Measurements from ENCODE around the gene ASPA. TPM values are rescaled to one million over a fixed set of nuclear protein-coding genes. Genes with fewer than 3 reads are reported as not detected.
A peak's percentile ranks its signal among the peaks of the same experiment; 100 is the strongest.
"Not testable (repeated sequence)": the region's sequence is repeated elsewhere in the genome, so short reads cannot be mapped to it uniquely, and the experiment has no call there.

Gene ASPA
- total RNA-seq, 4 donors from 2014 or later, result 7.8 to 19.2 (median 15.4) TPM

- no peak overlapping the region for H3K4me3 ChIP-seq
- DNase-seq (ENCODE audit: low spot score in 2 of 2), result no peak
These were observed 36.2 kb downstream of the ASPA start for GRCh38 chr17:3511852-3512504.

GRCh38 chr17:3512505-3513171, 36.8 kb downstream of the ASPA start:
- Histone ChIP-seq H3K36me3 (peaks cover 0 to 26% (median 0%) of the 10 kb centered on the region in 3 donors), H3K27ac (peak overlapping the region; percentile 78 to 93 (median 88)), H3K27me3 (no peaks in the 10 kb centered on the region), H3K9me3 (no peaks in the 10 kb centered on the region), H3K4me1 (peaks cover 0 to 35% (median 18%) of the 10 kb centered on the region in 4 donors), H3K4me3 (peak overlapping the region in 2 of 4 donors; percentile 7 to 8)
- TF ChIP-seq POLR2A (IDR thresholded peaks at IDR 0.05), result peak in 1 of 2 donors; percentile 26
- TF ChIP-seq CTCF (IDR thresholded peaks at IDR 0.05), result no peak
- TF ChIP-seq EP300 (IDR thresholded peaks at IDR 0.05), result peak; percentile 28 to 87
- DNase-seq (ENCODE audit: low spot score in 2 of 2), result peak; percentile 66 to 78
- 22 to 31% methylated on average over 20 of the region's 20 CpGs for WGBS, 2 donors

More at GRCh38 chr17:3511852-3512504, 36.2 kb downstream of the ASPA start:
- H3K27me3 ChIP-seq, result no peaks in the 10 kb centered on the region
- peaks cover 0 to 35% (median 18%) of the 10 kb centered on the region in 4 donors for H3K4me1 ChIP-seq
- peaks cover 0 to 26% (median 0%) of the 10 kb centered on the region in 3 donors for H3K36me3 ChIP-seq
- WGBS, 2 donors, result 56 to 58% methylated on average over 7 of the region's 8 CpGs
- H3K27ac ChIP-seq, result peak overlapping the region; percentile 78 to 93 (median 88)
- TF ChIP-seq EP300 (IDR thresholded peaks at IDR 0.05), result no peak
- no peak for TF ChIP-seq CTCF (IDR thresholded peaks at IDR 0.05)
- TF ChIP-seq POLR2A (IDR thresholded peaks at IDR 0.05), result no peak
- H3K9me3 ChIP-seq, result no peaks in the 10 kb centered on the region

- H3K9me3 ChIP-seq, result no peaks in the 10 kb centered on the region
- peaks cover 0 to 35% (median 18%) of the 10 kb centered on the region in 4 donors for H3K4me1 ChIP-seq
- no peak for DNase-seq (ENCODE audit: low spot score in 2 of 2)
- no peaks in the 10 kb centered on the region for H3K27me3 ChIP-seq
- H3K4me3 ChIP-seq, result peak overlapping the region in 2 of 4 donors; percentile 7 to 8
- H3K36me3 ChIP-seq, result peaks cover 0 to 32% (median 0%) of the 10 kb centered on the region in 3 donors
- peak overlapping the region; percentile 78 to 93 (median 88) for H3K27ac ChIP-seq
- WGBS, 2 donors, result 63 to 66% methylated on average over 23 of the region's 23 CpGs
- TF ChIP-seq POLR2A (IDR thresholded peaks at IDR 0.05), result no peak
- TF ChIP-seq CTCF (IDR thresholded peaks at IDR 0.05), result no peak
- no peak for TF ChIP-seq EP300 (IDR thresholded peaks at IDR 0.05)
These were observed 37.7 kb downstream of the ASPA start for GRCh38 chr17:3513305-3514035.

GRCh38 chr17:3514167-3514566, 38.4 kb downstream of the ASPA start:
- Histone ChIP-seq H3K27ac (peak overlapping the region in 3 of 4 donors; percentile 86 to 93 (median 89)), H3K36me3 (peaks cover 0 to 38% (median 0%) of the 10 kb centered on the region in 3 donors), H3K4me1 (peaks cover 0 to 35% (median 18%) of the 10 kb centered on the region in 4 donors)
- not testable (repeated sequence) for H3K27me3 ChIP-seq; H3K9me3 ChIP-seq; H3K4me3 ChIP-seq; DNase-seq (ENCODE audit: low spot score in 2 of 2)
- 91 to 93% methylated on average over 11 of the region's 11 CpGs for WGBS, 2 donors

GRCh38 chr17:3514873-3515272, 39.1 kb downstream of the ASPA start:
- Histone ChIP-seq H3K4me1 (peaks cover 0 to 35% (median 18%) of the 10 kb centered on the region in 4 donors), H3K36me3 (peaks cover 0 to 40% (median 0%) of the 10 kb centered on the region in 3 donors), H3K27me3 (no peaks in the 10 kb centered on the region), H3K27ac (peak overlapping the region in 3 of 4 donors; percentile 86 to 93 (median 89)), H3K4me3 (no peak overlapping the region), H3K9me3 (no peaks in the 10 kb centered on the region)
- DNase-seq (ENCODE audit: low spot score in 2 of 2), result no peak
- TF ChIP-seq POLR2A (IDR thresholded peaks at IDR 0.05) (no peak), CTCF (IDR thresholded peaks at IDR 0.05) (no peak), EP300 (IDR thresholded peaks at IDR 0.05) (no peak)
- 66 to 86% methylated on average over 9 of the region's 9 CpGs for WGBS, 2 donors

GRCh38 chr17:3519472-3519871, 43.7 kb downstream of the ASPA start:
- H3K4me1 ChIP-seq; H3K4me3 ChIP-seq; H3K27ac ChIP-seq; H3K27me3 ChIP-seq; DNase-seq (ENCODE audit: low spot score in 2 of 2); H3K9me3 ChIP-seq: not testable (repeated sequence)
- peaks cover 0 to 53% (median 0%) of the 10 kb centered on the region in 3 donors for H3K36me3 ChIP-seq
- WGBS, 2 donors, result 85 to 93% methylated on average over 4 of the region's 4 CpGs

All from tibial nerve (tissue), 4 donors.